ENCODE results near the gene TLCD4.

GRCh38 chr1:95115708-95116137 lies 1.4 kb upstream of the TLCD4 start:
- TF ChIP-seq POLR2AphosphoS5 (IDR thresholded peaks at IDR 0.05; ENCODE audit: borderline replicate concordance, low read depth, low read length) (no peak), EZH2 (IDR thresholded peaks at IDR 0.05) (no peak)

Measured in SK-N-MC (cell line).